Thyroid gland (tissue), 4 donors: Measurements from ENCODE around the gene LPIN3. TPM values are rescaled to one million over a fixed set of nuclear protein-coding genes. Genes with fewer than 3 reads are reported as not detected.

ENCODE experiments used
- DNase-seq, 2 donors: peaks; one replicate each; pipeline ENCODE4 v3.0.0-alpha.2; 2019
- H3K27ac ChIP-seq, 3 donors: fragments of 200-600 bp; sonication (generic); 1 replicate in 2 of 3; 2 replicates in 1 of 3; pipeline ENCODE4 v1.5.1; 2016 to 2019; ENCODE audit warnings: mild to moderate bottlenecking in 1 of 3, moderate library complexity in 1 of 3
- H3K27me3 ChIP-seq: fragments of 200-600 bp; sonication (generic); one replicate; pipeline ENCODE4 v1.5.1; 2019
- H3K36me3 ChIP-seq, 2 donors: fragments of 200-600 bp; sonication (generic); one replicate each; pipeline ENCODE4 v1.5.1; 2016 to 2019
- H3K4me1 ChIP-seq, 2 donors: fragments of 200-600 bp; sonication (generic); one replicate each; pipeline ENCODE4 v1.5.1; 2017 to 2019
- H3K4me3 ChIP-seq, 3 donors: fragments of 200-600 bp; sonication (generic); replicated peaks in 1 of 3; 1 replicate in 2 of 3; 2 replicates in 1 of 3; pipeline ENCODE4 v1.5.1; 2016; ENCODE audit warnings: mild to moderate bottlenecking in 1 of 3
- H3K9me3 ChIP-seq: fragments of 200-600 bp; sonication (generic); one replicate; pipeline ENCODE4 v1.5.1; 2017
- POLR2A ChIP-seq, 2 donors: fragments of 450-650 bp; IDR thresholded peaks; one replicate each; pipeline ENCODE4 v1.6.1; 2017; ENCODE audit warnings: antibody characterized with exemption in 2 of 2, mild to moderate bottlenecking in 2 of 2, moderate library complexity in 1 of 2
- WGBS, 2 donors: methylation state at CpG; one replicate each; pipeline ENCODE4 v1.1.5; 2017; 5-methylcytosine and 5-hydroxymethylcytosine counted together
- intact Hi-C: fragments of 100-400 bp; cut with DNase I; formaldehyde crosslinking; loops from one replicate; pipeline ENCODE4 v1.15.1; 2023
- total RNA-seq, 4 donors: library from RNA; depleted of rRNA; stranded (reverse); fragments of >200 nt; gene quantifications; one replicate each; pipeline ENCODE4 v1.2.3, GENCODE V29; 2016
- TF ChIP-seq, protein P1 (sequence below), 6 experiments: fragments of 200-600 bp in 3 of 6; fragments of 450-650 bp in 3 of 6; sonication (generic) in 3 of 6; IDR thresholded peaks; one replicate each; pipeline ENCODE4 v1.5.1; 2016 to 2019; ENCODE audit warnings: antibody characterized with exemption in 6 of 6, mild to moderate bottlenecking in 2 of 6, inconsistent platforms in 1 of 6, moderate library complexity in 1 of 6

Gene LPIN3
- total RNA-seq, 4 donors from 2014 or later: 33.5 to 53.5 (median 42.1) TPM

DNA sequence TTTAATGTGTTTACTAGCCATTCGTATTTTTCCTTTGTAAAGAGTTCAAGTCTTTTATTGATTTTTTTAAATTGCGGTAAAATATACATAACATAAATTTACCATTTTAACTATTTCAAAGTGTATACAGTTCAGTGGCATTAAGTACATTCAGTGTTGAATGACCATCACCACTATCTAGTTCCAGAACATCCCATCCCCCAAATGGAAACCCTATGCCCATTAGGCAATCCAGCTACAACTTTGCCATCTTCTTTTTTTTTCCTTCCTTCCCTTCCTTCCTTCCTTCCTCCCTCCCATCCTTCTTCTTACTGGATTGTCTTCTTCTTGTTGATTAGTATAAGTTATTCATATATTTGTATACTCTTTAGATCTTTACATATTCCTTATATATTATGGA, 8.6 kb downstream of the LPIN3 start:
- TF ChIP-seq, protein P1, sequence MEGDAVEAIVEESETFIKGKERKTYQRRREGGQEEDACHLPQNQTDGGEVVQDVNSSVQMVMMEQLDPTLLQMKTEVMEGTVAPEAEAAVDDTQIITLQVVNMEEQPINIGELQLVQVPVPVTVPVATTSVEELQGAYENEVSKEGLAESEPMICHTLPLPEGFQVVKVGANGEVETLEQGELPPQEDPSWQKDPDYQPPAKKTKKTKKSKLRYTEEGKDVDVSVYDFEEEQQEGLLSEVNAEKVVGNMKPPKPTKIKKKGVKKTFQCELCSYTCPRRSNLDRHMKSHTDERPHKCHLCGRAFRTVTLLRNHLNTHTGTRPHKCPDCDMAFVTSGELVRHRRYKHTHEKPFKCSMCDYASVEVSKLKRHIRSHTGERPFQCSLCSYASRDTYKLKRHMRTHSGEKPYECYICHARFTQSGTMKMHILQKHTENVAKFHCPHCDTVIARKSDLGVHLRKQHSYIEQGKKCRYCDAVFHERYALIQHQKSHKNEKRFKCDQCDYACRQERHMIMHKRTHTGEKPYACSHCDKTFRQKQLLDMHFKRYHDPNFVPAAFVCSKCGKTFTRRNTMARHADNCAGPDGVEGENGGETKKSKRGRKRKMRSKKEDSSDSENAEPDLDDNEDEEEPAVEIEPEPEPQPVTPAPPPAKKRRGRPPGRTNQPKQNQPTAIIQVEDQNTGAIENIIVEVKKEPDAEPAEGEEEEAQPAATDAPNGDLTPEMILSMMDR (IDR thresholded peaks at IDR 0.05): no peak
- no peak for TF ChIP-seq POLR2A (IDR thresholded peaks at IDR 0.05)
- WGBS, 2 donors: 95 to 96% methylated on average over 2 of the region's 2 CpGs
- H3K36me3 ChIP-seq: peaks cover 22 to 40% of the 10 kb centered on the region in 2 donors

DNA sequence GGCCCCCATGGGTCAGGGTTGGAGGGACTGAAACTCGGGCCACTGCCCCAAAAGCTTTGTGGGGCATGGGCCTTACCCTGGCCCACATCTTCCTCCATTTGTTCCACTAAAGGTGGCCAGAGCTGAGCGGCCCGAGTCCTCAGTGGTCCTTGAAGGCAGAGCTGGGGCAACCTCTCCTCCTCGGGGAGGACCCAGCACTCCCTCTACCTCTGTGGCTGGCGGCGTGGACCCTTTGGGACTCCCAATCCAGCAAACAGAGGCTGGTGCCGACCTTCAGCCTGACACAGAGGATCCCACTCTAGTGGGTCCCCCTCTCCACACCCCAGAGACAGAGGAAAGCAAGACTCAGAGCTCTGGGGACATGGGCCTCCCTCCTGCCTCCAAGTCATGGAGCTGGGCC, 9.3 kb downstream of the LPIN3 start:
- H3K4me1 ChIP-seq: peaks cover 0 to 2% of the 10 kb centered on the region in 2 donors
- no peaks in the 10 kb centered on the region for H3K27me3 ChIP-seq
- H3K4me3 ChIP-seq: no peak overlapping the region
- no peak for TF ChIP-seq POLR2A (IDR thresholded peaks at IDR 0.05)
- TF ChIP-seq, protein P1 (IDR thresholded peaks at IDR 0.05): no peak
- H3K27ac ChIP-seq: no peak overlapping the region
- 93% methylated on average over 7 of the region's 7 CpGs; no CpG with 5 or more reads in 1 of the 2 donors for WGBS, 2 donors
- no peaks in the 10 kb centered on the region for H3K9me3 ChIP-seq
- DNase-seq: no peak
- intact Hi-C loops: loop anchor here (5.0 kb wide), 1 partner anchor 62 kb away; no protein-coding TSS in a partner anchor
- peaks cover 22 to 40% of the 10 kb centered on the region in 2 donors for H3K36me3 ChIP-seq

More for the DNA sequence above, 8.6 kb downstream of the LPIN3 start:
- H3K27ac ChIP-seq: no peak overlapping the region
- peaks cover 6 to 7% of the 10 kb centered on the region in 2 donors for H3K4me1 ChIP-seq
- no peaks in the 10 kb centered on the region for H3K9me3 ChIP-seq
- no peak for DNase-seq
- intact Hi-C loops: loop anchor here (5.0 kb wide), 1 partner anchor 63 kb away; no protein-coding TSS in a partner anchor
- H3K27me3 ChIP-seq: no peaks in the 10 kb centered on the region
- no peak overlapping the region for H3K4me3 ChIP-seq

DNA sequence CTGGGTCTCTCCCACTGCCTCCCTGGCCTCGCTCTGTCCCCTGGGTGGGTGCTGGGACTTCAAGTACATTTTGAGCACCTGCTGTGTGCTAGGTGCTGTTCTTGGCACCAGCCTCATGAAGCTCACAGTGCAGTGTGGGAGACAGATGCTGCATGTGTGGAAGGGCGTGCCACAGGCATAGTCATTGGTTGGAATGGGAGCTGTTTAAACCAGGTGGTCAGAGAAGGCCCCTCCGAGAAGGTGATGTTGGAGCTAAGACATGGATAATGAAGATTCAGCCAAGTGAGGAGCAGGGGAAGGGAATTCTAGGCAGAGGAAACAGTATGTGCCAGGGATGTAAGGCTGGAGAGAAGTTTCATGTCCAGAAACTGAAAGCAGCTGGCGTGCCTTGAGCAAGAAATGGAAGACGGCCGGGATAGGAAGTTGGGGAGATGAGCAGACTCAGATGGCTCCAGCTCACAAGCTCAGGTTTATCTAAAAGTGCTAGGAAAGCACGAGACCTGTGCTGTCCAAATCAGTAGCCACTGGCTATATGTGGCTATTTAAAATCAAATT, 9.9 kb downstream of the LPIN3 start:
- H3K4me1 ChIP-seq: no peaks in the 10 kb centered on the region
- intact Hi-C loops: no loop called here
- DNase-seq: no peak
- H3K27ac ChIP-seq: no peak overlapping the region
- H3K27me3 ChIP-seq: no peaks in the 10 kb centered on the region
- H3K36me3 ChIP-seq: peaks cover 24 to 40% of the 10 kb centered on the region in 2 donors
- H3K9me3 ChIP-seq: no peaks in the 10 kb centered on the region
- no peak overlapping the region for H3K4me3 ChIP-seq
- no peak for TF ChIP-seq POLR2A (IDR thresholded peaks at IDR 0.05)
- TF ChIP-seq, protein P1 (IDR thresholded peaks at IDR 0.05): no peak
- WGBS, 2 donors: 92% methylated on average over 6 to 7 of the region's 7 CpGs

DNA sequence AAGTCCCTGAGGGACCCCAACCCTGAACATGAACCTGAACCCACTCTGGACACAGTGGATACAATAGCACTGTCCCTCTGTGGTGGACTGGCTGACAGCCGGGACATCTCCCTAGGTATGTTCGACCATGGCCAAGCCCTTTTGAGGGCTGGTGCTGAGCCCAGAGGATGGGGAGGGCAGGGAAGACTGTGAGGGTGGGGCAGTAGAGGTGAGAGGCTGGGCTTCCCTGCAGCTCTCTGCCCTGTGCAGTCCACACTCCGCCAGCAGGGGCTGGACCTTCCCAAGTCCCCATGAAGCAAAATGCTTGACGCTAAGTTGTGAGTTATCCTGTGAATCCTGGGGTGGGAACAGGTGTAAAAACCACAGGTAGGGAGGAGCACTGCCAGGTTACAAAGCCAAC, 11.5 kb downstream of the LPIN3 start:
- TF ChIP-seq, protein P1 (IDR thresholded peaks at IDR 0.05): no peak
- no peak for TF ChIP-seq POLR2A (IDR thresholded peaks at IDR 0.05)
- H3K27ac ChIP-seq: no peak overlapping the region
- H3K27me3 ChIP-seq: no peaks in the 10 kb centered on the region
- H3K36me3 ChIP-seq: peaks cover 30 to 49% of the 10 kb centered on the region in 2 donors
- WGBS, 2 donors: 79 to 87% methylated on average over 4 of the region's 4 CpGs
- no peaks in the 10 kb centered on the region for H3K9me3 ChIP-seq
- H3K4me3 ChIP-seq: no peak overlapping the region
- DNase-seq: no peak
- intact Hi-C loops: no loop called here
- H3K4me1 ChIP-seq: no peaks in the 10 kb centered on the region

DNA sequence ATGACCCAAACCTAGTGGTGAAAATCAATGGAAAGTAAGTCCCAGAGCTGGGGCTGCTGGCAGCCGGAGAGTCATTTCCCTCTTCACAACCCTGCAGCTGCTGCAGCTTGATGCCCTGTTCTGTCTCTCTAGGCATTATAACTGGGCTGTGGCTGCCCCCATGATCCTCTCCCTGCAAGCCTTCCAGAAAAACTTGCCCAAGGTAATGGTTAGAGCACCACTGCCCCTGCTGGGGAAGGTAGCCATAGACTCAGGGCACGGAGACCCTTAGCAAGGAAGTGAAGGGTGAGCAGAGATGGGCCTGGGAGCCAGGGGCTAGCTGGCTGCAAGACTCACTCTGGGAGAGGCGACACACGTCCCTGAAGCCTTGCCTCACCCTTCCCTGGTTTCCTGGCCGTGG, 12.0 kb downstream of the LPIN3 start:
- H3K36me3 ChIP-seq: peaks cover 30 to 47% of the 10 kb centered on the region in 2 donors
- intact Hi-C loops: no loop called here
- no peak overlapping the region for H3K27ac ChIP-seq
- 84 to 92% methylated on average over 4 to 5 of the region's 5 CpGs for WGBS, 2 donors
- H3K9me3 ChIP-seq: no peaks in the 10 kb centered on the region
- H3K27me3 ChIP-seq: no peaks in the 10 kb centered on the region
- TF ChIP-seq POLR2A (IDR thresholded peaks at IDR 0.05): no peak
- TF ChIP-seq, protein P1 (IDR thresholded peaks at IDR 0.05): no peak
- no peak overlapping the region for H3K4me3 ChIP-seq
- DNase-seq: no peak
- H3K4me1 ChIP-seq: no peaks in the 10 kb centered on the region
